ENCODE measurements around the gene SLC5A10.
"Not testable (repeated sequence)": the region's sequence is repeated elsewhere in the genome, so short reads cannot be mapped to it uniquely, and the experiment has no call there.

SLC5A10 gene

DNA sequence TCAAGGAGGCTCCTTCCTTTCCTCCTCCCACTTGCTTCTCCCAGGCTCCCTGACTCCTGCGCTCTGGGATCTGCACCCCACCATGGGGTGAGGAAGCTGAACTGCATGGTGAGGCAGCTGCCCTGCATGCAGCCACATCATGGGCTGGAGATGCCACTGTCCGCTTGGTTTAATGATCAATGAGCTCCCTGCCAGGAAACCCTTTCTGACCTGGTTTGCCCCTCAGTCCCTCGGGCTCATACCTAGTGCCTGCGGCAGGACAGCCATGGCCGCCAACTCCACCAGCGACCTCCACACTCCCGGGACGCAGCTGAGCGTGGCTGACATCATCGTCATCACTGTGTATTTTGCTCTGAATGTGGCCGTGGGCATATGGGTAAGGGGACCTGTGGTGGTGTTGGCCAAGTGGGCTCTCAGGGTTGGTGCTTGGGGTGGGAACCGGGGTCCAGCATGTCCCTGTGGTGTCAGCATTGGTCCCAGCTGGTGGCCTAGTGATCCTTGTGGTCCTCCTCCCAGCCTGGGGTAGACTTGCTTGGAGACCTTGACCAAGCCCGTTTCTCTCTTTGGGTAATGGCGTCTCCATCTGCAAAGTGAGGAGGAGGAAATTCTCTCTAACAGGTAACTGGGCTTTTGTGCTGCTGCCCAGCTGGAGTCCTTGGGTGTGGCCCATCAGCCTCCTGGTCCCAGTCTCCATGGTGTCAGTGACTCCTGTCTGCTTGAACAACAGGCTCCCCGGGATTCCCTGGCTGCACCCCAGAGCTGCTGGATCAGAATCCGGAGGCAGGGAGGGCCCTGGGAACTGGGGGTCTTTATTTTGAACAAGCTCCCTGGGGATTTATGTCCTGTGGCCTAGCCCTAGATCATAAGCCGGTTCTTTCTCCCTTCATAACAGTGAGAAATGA is at the start of gene SLC5A10:
TSS of gene SLC5A10 (plus strand) at position 225 of the 902 bp plus-strand sequence. CDS start at position 266, 41 bp downstream.
- no peak for DNase-seq

DNA sequence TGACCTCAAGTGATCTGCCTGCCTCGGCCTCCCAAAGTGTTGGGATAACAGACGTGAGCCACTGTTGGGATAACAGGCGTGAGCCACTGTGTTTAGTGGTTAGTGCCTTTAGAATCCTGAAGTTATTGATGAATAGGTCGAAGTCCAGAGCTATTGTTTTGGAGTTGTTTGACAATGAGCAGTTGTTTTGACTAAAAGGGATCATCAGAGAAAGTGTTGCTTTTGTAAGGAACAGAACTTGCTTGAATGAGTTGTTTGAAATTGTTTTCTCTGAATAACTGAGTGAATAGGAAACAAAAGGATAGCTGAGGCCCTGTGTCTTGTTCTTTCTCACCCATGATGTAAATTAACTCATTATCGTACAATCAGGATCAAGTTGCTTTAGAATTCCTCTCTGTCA is 47.5 kb upstream of the SLC5A10 start:
- no peak for DNase-seq

DNA sequence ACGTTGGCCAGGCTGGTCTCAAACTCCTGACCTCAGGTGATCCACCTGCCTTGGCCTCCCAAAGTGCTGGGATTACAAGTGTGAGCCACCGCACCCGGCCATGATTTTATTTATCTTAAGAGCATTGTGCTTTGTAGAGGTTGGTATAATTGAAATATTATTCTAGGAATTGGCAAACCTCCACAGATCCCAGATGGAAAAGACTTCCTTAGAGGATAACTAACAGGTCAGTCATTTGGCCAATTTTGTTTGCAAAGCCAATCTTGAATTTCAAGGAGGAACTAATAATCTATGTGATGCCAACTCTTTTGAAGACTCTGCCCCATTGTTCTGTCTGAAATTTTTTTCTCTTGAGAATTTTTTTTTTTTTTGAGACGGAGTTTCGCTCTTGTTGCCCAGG is 46.7 kb upstream of the SLC5A10 start:
- no peak for DNase-seq

DNA sequence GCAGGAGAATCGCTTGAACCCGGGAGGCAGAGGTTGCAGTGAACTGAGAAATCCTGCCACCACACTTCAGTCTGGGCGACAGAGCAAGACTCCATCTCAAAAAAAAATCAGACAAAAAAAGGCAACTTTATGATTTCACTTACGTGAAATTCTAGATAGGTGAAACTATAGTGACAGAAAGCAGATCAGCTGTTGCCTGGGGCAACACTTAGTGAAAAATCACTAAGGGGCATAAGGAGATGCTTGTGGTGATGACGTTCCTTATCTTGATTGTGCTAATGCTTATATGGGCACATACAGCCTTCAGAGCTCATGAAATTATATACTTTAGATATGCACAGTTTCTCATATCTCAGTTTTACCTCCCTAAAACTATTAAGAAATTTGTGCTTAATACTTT is 41.6 kb upstream of the SLC5A10 start:
- no peak for DNase-seq

DNA sequence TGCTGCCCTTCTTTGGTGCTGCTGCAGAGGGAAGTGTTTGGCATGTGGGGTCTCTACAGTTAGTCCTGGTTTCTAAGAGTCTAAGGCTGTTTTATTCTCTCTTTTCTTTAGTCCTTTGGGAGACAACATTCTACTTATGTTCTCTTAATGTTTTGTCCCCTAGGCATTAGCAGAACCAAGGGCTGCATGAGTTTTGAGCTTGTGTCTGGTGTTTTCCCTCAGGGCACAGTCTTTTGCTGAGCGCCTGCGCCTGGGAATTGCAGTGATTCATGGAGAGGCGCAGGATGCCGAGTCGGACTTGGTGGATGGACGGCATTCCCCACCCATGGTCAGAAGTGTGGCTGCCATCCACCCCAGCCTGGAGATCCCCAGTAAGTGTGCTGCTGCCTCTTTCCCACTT is 41.1 kb upstream of the SLC5A10 start:
- DNase-seq = no peak

DNA sequence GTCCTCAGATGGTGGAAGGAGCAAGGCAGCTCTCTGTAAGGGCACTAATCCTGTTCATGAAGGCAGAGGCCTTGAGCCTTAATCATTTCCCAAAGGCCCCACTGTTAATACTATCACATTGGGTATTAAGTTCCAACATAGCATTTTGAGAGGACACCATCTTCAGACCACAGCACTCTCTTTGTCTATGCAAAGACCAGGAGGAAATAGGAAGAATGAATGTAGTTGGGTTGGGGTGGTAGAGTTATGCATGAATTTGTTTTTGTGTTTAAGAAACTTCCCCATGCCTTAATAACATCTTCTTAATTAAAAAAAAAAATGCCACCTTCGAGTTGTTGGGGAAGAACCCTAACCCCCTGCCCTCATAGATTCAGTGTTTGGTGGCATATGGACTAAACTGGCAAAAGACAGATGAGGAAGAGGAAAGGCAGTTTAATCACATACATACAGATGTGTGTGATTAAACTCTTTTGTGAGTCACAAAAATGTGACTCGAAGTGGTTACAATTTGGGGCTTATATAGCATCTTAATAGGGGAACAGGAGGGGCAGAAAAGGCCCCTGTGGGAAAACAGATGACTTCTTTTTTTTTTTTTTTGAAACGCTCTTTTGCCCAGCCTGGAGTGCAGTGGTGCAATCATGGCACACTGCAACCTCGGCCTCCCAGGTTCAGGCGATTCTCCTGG is 35.0 kb upstream of the SLC5A10 start:
- DNase-seq = no peak

DNA sequence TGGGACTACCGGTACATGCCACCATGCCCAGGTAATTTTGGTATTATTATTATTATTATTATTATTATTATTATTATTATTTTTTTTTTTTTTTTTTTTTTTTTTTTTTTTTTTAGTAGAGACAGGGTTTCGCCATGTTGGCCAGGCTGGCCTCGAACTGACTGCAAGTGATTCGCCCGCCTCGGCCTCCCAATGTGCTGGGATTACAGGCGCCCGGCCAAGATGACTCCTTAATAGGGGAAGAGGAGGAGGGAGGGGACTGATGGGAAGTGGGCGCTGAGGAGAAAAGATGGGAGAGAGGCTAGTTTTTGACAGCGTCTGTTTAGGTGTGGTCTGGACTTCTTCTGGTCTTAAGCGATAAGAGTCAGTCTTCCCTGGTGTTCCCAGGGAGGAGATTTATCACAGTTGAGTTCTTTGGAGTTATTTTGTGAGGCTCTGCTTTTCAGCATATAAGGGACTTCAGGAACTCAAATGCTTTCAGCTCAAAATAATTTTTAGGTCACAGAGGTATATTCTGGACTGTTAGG is 34.4 kb upstream of the SLC5A10 start:
- no peak for DNase-seq

DNA sequence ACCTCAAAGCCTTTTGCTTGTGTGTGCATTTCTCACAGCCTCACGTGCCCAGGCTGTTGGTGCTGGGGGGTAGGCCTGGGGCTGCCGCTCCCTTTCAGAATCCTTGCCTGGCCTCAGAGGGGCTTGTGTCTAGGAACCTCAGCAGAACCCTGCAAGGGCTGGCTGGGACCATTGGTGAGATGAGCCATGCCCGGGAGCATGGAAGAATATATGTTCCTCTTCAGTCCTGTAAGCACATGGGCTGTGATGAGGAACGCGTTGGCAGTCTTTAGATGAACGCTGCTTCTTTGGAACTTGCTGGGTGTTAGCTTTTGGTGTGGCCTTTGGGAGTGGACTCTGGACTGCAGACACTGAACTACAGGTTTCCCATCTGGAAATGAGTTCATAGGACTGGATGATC is 32.0 kb upstream of the SLC5A10 start:
- DNase-seq = no peak

DNA sequence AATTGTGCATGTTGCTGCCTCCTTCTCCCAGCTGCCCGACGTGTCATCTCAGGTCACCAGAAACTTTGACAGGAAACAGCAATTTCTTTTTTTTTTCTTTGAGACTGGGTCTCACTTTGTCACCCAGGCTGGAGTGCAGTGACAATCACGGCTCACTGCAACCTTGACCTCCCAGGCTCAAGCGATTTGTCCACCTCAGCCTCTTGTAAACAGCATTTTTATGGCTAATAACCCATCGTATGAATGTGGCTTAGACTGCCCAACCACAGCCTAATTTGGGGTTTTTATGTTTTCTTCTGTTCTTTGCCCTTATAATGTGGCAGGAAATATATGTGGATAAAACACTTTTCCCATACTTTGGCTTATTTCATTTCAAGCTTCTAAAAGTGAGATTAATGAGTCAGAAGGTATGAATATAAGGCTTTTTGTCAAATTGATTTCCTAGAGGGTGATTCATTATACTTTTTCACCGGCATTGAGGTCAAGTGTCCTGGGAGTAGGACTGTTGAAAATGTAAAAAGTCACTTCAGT is 31.0 kb upstream of the SLC5A10 start:
- DNase-seq = no peak

DNA sequence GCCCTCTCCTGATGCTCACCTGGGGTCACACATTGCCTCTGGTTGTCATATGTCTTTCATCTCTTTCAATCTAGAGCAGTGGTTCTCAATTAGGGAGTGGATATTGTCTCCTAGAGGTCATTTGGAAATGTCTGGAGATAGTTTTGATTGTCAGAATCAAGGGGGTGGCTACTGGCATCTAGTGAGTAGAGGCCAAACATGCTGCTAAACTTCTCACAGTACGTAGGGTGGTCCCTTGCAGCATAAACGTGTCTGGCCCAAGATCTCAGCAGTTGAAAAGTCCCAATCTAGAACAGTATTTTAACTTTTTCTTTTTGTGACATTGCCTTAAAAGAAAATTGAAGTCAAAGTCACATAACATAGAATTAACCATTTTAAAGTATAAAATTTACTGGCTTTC is 30.5 kb upstream of the SLC5A10 start:
- no peak for DNase-seq

DNA sequence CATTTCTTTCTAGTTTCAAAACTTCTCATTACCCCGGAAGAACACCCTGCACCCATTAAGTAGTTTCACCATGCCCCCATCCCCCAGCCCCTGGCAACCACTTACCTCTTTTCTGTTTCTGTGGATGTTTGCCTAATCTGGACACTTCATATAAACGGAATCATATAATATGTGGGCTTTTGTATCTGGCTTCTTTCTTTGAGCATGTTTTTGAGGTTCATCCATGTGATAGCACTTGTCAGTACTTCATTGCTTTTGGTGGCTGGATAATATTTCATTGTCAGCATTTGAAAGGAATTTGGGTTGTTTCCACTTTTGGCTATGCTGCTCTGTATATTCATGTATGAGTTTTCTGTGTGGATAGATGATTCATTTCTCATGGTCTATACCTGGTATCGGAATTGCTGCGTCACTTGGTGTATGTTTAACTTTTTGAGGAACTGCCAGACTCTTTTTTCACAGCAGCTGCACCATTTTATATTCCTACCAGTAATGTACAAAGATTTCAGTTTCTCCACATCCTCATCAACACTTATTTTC is 30.0 kb upstream of the SLC5A10 start:
- DNase-seq = no peak

DNA sequence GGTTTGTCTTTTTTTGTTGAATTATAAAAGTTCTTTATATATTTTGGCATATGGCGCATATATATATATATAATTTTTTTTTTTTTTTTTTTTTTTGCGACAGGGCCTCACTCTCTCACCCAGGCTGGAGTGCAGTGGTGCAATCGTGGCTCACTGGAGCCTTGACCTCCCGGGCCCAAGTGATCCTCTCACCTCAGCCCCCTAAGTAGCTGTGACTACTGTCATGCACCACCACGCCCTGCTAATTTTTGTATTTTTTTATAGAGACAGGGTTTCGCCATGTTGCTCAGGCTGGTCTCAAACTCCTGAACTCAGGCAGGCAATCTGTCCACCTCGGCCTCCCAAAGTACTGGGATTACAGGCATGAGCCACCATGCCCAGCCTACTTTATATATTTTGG is 29.4 kb upstream of the SLC5A10 start:
- DNase-seq = not testable (repeated sequence)

DNA sequence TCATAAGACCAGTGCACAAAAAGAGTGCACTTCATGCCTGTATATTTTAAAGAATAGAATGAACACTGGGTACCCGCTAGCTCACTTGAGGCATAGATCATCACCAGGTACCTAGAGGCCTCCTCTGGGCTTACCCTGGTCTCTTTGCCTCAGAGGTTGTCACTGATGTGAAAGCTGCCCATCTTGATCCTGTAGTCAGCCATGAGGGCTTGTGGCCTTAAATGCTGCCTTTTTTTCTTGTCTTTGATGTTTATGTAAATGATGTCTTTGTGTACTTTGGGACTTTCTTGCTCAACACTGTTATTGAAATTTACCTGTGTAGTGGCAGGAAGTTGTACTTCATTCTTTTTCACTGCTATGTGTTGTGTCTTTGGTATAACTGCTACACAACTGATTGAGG is 26.8 kb upstream of the SLC5A10 start:
- DNase-seq = no peak

DNA sequence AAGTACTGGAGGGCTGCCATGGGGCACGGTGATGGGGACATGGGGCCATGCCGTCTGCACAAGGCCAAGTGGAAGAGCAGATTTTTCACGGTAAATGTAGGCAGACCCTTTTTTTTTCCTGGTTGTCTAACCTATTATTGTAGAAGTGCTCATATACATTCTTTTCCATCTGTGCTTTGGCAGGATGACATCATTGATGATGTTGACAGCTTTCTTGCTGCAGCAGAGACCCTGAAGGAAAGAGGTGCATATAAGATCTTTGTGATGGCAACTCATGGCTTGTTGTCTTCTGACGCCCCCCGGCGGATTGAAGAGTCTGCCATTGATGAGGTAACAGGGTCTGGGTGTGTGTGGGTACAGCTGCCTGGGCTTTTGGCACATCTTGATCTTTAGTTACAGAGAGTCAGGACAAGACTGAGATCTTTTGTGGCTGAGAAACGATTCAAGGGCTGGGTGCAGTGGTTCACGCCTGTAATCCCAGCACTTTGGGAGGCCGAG is 23.3 kb upstream of the SLC5A10 start:
- DNase-seq = no peak

DNA sequence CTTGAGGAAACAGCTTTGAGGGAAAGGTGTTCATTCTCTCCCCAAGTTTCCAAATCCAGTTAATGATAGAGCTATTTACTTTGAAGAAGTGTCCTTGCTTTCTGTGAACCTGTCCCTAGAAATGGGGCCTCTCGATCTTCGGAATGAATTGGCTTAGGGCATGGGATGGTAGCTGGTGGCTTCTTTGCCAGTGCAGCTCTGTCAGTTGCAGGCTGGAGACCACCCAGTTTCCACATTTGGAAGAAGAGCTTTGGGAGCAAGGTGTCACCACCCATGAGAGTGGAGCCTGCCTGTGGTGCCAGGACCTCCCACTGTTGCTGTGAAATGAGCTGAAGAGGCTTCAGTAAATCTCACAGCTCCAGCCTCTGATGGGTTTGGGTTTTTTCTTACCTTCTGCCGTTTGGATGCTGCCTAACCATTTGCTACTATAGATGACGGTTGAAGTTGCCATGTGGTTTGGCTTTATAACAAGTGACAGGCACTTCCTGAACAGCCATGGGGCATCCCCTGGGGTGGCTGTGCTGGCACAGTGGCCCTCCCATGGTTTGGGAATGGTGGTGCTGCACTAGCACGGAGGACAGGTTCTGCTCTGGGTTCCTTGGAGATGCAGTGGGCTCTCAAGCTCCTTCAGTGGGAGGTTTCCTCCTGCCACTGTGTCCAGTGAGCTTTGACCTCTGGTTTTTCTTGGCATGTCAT is 19.5 kb upstream of the SLC5A10 start:
- DNase-seq = no peak

DNA sequence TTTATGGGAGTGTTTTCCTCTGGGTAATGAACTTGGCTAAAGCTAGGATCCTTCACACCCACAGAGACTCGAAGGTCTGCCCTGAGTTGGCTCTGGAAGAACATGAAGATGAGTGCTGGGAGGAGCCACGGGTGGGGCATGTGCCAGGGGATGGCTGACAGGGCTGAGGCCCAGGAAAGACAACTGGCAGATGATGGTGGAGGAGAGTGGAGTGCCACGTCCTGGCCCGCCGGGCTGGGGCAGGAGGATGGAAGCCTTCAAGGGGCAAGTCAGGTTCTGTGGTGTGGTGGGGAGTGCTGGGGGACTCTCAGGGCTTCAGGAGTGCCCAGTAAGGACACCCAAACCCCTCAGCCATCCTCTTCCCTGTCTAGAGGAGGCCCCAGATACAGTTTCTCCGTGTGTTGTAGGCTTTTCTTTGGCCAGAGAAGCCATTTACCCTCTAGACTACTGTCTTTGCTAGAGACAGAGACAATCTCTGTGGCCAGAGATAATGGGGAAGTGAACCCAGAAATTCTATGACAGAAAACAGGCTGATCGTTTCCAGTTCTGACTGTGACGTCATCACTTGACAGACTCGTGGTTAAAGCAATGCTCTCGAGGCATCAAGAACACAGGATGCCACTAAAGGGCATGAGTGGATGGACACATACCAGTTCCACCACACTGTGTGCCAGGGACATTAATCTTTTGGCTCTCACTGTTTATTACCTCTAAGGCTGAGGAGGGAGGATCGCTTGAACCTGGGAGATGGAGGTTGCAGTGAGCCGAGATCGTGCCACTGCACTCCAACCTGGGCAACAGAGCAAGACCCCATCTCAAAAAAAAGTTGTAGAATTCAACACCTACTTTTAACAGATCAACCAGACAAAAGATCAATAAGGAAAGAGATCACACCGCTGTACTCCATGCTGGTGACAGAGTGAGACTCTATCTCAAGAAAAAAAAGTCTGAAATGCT is 18.6 kb upstream of the SLC5A10 start:
- no peak for DNase-seq

DNA sequence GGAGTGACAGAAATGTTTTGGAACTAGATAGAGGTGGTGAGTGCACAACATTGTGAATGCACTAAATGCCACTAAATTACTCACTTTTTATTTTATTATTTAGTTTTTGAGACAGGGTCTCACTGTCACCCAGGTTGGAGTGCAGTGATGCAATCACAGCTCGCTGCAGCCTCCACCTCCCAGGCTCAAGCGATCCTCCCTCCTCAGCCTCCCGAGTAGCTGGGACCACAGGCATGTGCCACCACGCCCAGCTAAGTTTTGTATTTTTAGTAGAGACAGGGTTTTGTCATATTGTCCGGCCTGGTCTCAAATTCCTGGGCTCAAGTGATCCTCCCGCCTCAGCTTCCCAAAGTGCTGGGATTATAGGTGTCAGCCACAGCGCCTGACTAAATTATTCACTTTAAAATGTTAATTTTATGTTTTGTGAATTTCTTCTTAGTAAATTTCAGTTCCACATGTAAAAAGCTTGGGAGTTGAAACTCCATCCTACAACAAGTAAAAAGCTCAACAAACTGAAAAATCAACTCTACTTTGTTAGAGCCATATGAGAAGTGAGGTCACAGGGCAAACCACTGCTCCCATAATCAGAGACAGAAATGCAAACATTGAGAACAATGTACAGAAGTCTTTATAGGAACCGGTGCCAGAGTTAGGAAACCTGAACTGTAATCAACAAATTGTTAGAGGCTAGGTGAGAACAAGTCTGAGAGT is 13.8 kb upstream of the SLC5A10 start:
- DNase-seq = no peak

DNA sequence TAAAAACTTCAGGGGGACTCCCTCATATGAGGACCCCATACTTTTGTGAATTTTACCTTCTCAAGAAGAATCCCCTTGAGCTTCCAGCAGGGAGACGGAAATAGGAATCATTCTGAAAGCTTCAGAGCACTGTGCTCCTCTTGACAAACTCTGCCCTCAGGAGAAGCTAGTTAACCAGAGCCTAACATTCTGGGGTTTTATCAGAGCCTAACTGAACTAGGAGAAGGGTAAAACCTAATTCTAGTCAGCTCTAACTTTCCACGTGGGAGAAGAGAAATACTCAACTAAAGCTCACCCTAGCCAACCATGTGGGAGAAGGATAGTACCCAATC is 13.3 kb upstream of the SLC5A10 start:
- no peak for DNase-seq

DNA sequence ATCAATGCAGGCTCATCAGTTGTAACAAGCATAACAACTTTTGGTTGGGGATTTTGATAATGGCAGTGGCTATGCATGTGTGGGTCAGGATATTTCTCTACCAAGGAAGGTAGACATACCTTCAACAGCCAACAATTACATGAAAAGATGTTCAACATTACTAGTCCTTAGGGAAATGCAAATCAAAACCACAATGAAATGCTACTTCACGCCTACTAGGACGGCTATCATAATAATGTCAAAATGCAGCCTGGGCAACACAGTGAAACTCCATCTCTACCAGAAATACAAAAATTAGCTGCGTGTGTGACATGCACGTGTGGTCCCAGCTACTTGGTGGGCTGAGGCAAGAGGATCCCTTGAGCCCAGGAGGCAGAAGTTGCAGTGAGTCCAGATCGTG is 7.3 kb upstream of the SLC5A10 start:
- no peak for DNase-seq

DNA sequence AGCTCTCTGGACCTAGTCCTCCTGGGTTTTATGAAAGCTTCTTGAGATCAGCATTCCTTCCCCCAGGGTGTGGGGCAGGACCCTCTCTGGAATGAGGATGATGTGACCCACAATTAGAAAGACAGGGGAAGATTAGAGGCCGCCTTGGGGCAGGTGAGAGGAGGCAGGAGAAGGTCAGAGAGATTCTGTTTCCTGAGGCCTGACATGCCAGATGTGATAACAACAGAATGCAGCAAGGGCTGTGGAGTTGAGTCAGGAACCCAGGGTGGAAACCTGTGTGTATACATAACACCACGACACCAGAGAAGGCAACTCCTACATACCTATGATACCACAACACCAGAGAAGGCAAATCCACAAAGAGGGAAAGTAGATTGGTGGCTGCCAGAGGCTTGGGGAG is 5.4 kb upstream of the SLC5A10 start:
- no peak for DNase-seq

DNA sequence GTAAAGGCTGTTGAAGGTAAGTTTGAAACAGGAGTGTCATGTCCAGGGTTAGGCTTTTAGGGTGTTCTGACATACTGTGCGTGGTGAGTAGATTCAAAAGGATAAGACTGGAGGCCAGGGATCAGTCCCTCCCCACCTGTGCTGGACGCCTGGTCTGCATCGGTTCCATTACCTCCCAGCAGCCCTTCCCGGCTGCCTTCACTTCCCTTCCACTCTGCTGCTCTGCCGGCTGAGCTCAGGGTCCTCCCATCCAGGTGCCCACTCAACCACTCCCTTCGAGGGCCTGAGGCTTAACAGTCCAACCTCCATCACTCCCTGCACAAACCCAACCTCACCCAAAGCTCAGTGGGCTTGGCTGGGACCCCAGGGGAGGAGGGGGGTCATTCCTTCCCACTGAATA is 4.1 kb upstream of the SLC5A10 start:
- DNase-seq = no peak
